Right renal cortex interstitium (tissue), 3 donors: ENCODE results near the gene CCDC40. TPM values are rescaled to one million over a fixed set of nuclear protein-coding genes. Genes with fewer than 3 reads are reported as not detected.

Experiments used
- DNase-seq, 3 donors: peaks; one replicate each; pipeline ENCODE4 v3.0.0-alpha.2; 2013; ENCODE audit warnings: low read depth in 3 of 3, low spot score in 2 of 3
- polyA plus RNA-seq, 3 donors: library from polyadenylated mRNA; unstranded; fragments of 120-200 nt; gene quantifications; one replicate each; pipeline ENCODE4 v1.2.1, GENCODE V29; 2013; ENCODE audit not compliant: insufficient read length in 3 of 3

Gene CCDC40
- polyA plus RNA-seq, 3 donors = 9.4 to 15.6 (median 9.6) TPM

- no peak for DNase-seq
These were observed 92.6 kb downstream of the CCDC40 start for GRCh38 chr17:80129006-80129565.

- DNase-seq = no peak
These were observed 94.5 kb downstream of the CCDC40 start for GRCh38 chr17:80130992-80131391.

- no peak for DNase-seq
These were observed 96.6 kb downstream of the CCDC40 start for GRCh38 chr17:80132906-80133625.

- no peak for DNase-seq
These were observed 97.2 kb downstream of the CCDC40 start for GRCh38 chr17:80133626-80133970.

GRCh38 chr17:80137131-80137530 lies 100.7 kb downstream of the CCDC40 start:
- no peak for DNase-seq

- no peak for DNase-seq
These were observed 102.5 kb downstream of the CCDC40 start for GRCh38 chr17:80138856-80139426.

GRCh38 chr17:80141463-80142165 lies 105.2 kb downstream of the CCDC40 start:
- DNase-seq = no peak

- no peak for DNase-seq
These were observed 106.5 kb downstream of the CCDC40 start for GRCh38 chr17:80142929-80143328.

- DNase-seq = no peak
These were observed 108.9 kb downstream of the CCDC40 start for GRCh38 chr17:80145076-80146075.

GRCh38 chr17:80146121-80147034 lies 109.9 kb downstream of the CCDC40 start:
- no peak for DNase-seq

GRCh38 chr17:80147035-80147822 lies 110.8 kb downstream of the CCDC40 start, which contains the start of gene EIF4A3:
EIF4A3 (minus strand) TSS chr17:80147128; CDS start chr17:80146961, 167 bp downstream.
- DNase-seq = peak; percentile 93 to 98 (median 95)

Other genes with a start within 250 kb of the CCDC40 start
- gene CBX8, start 239.6 kb upstream of the CCDC40 start, polyA plus RNA-seq = 10 to 100 TPM; 10.3 to 12.3 (median 10.3) TPM
- gene CBX4, start 197.2 kb upstream of the CCDC40 start, polyA plus RNA-seq = 10 to 100 TPM in 2 of 3 donors, 1 to 10 TPM in 1; 8.7 to 11.4 (median 11.2) TPM
- 10 to 100 TPM; 31.3 to 32.7 (median 31.5) TPM for gene TBC1D16, start 770 bp upstream of the CCDC40 start, polyA plus RNA-seq
- 10 to 100 TPM; 31.4 to 44.4 (median 33.3) TPM for gene GAA, start 64.9 kb downstream of the CCDC40 start, polyA plus RNA-seq
- 100 to 1,000 TPM; 122 to 138 (median 127) TPM for gene EIF4A3, start 110.5 kb downstream of the CCDC40 start, polyA plus RNA-seq
- gene CARD14, start 133.4 kb downstream of the CCDC40 start, polyA plus RNA-seq = under 1 TPM; 0.57 to 0.93 (median 0.83) TPM
- gene SGSH, start 183.7 kb downstream of the CCDC40 start, polyA plus RNA-seq = 10 to 100 TPM; 29.3 to 30.7 (median 29.4) TPM
- gene SLC26A11, start 183.8 kb downstream of the CCDC40 start, polyA plus RNA-seq = 10 to 100 TPM; 20.2 to 22.7 (median 22.4) TPM
- gene RNF213, start 224.2 kb downstream of the CCDC40 start, polyA plus RNA-seq = 10 to 100 TPM; 47.5 to 56.8 (median 50.5) TPM